ENCODE data around the gene KLF7. TPM values are rescaled to one million over a fixed set of nuclear protein-coding genes. Genes with fewer than 3 reads are reported as not detected.
A peak's percentile ranks its signal among the peaks of the same experiment; 100 is the strongest.

The KLF7 gene
- total and polyA plus RNA-seq, 8 donors: 14.8 to 41.8 (median 18.2) TPM

GRCh38 chr2:207161247-207162123 is 4.3 kb downstream of the KLF7 start:
- peaks cover 18 to 69% of the 10 kb centered on the region in 2 donors for H3K4me1 ChIP-seq
- TF ChIP-seq, protein P1, sequence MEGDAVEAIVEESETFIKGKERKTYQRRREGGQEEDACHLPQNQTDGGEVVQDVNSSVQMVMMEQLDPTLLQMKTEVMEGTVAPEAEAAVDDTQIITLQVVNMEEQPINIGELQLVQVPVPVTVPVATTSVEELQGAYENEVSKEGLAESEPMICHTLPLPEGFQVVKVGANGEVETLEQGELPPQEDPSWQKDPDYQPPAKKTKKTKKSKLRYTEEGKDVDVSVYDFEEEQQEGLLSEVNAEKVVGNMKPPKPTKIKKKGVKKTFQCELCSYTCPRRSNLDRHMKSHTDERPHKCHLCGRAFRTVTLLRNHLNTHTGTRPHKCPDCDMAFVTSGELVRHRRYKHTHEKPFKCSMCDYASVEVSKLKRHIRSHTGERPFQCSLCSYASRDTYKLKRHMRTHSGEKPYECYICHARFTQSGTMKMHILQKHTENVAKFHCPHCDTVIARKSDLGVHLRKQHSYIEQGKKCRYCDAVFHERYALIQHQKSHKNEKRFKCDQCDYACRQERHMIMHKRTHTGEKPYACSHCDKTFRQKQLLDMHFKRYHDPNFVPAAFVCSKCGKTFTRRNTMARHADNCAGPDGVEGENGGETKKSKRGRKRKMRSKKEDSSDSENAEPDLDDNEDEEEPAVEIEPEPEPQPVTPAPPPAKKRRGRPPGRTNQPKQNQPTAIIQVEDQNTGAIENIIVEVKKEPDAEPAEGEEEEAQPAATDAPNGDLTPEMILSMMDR (IDR thresholded peaks at IDR 0.05): no peak
- no peak for DNase-seq
- H3K9me3 ChIP-seq: no peaks in the 10 kb centered on the region
- H3K4me3 ChIP-seq: no peak overlapping the region
- no peak for ATAC-seq
- H3K27me3 ChIP-seq: no peaks in the 10 kb centered on the region
- intact Hi-C loops (cut with DNase I): loop anchor here in 1 of 2 donors (10.0 kb wide), 1 partner anchor 177 kb away; no protein-coding TSS in a partner anchor
- H3K36me3 ChIP-seq: no peaks in the 10 kb centered on the region
- H3K27ac ChIP-seq: peak overlapping the region; percentile 100

DNA sequence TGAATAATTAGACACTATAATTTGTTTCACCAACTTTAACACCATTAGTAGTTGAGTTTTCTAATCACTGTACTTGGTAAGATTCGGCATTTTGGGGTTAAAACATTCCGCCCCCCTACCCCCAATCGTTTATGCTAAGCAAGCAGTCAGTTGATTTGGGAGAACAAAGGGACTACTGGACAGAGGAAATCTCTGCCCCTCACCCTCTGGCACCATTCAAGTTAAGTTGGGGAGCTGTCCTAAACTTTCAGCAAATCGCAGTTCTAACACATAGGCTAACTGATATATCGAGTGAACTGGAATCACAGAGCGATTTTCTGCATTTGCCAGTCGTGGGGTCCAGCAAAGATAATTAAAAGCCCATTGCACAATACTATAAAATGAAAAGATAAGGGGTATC is 5.6 kb downstream of the KLF7 start:
- Histone ChIP-seq H3K36me3 (no peaks in the 10 kb centered on the region), H3K4me3 (no peak overlapping the region), H3K27ac (no peak overlapping the region), H3K9me3 (no peaks in the 10 kb centered on the region), H3K4me1 (peaks cover 23 to 83% of the 10 kb centered on the region in 2 donors), H3K27me3 (no peaks in the 10 kb centered on the region)
- ATAC-seq: no peak
- TF ChIP-seq, protein P1 (IDR thresholded peaks at IDR 0.05): no peak
- no peak for DNase-seq
- intact Hi-C loops (cut with DNase I): loop anchor here in 1 of 2 donors (10.0 kb wide), 1 partner anchor 175 kb away; no protein-coding TSS in a partner anchor

- Histone ChIP-seq H3K4me3 (no peak overlapping the region), H3K27me3 (no peaks in the 10 kb centered on the region), H3K36me3 (no peaks in the 10 kb centered on the region), H3K4me1 (peaks cover 24 to 94% of the 10 kb centered on the region in 2 donors), H3K27ac (peak overlapping the region in 1 of 2 donors; percentile 94), H3K9me3 (no peaks in the 10 kb centered on the region)
- DNase-seq: no peak
- intact Hi-C loops (cut with DNase I): no loop called here
- no peak for ATAC-seq
- TF ChIP-seq, protein P1 (IDR thresholded peaks at IDR 0.05): no peak
Measured at GRCh38 chr2:207159002-207159401, 6.7 kb downstream of the KLF7 start.

DNA sequence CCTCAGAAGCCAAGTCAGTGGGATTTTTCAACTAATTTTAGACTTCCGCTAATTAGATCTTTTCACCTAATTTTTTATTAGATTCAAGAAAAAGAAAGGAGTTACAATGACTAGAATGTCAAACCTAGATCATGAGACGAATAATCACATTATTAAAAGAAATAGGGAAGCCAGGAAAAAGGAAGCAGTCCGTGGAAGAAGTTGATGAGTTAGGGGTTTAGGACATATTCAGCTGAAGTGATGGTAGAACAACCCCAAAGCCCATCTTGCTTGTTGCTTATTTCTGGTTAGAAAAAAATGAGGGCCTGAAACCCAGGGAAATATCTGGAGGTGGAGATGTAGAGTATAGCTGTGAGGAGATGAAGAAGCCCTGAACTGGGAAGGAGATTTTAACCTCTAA is 8.0 kb downstream of the KLF7 start:
- Histone ChIP-seq H3K4me1 (peaks cover 27 to 99% of the 10 kb centered on the region in 2 donors), H3K36me3 (no peaks in the 10 kb centered on the region), H3K27me3 (no peaks in the 10 kb centered on the region), H3K9me3 (no peaks in the 10 kb centered on the region), H3K27ac (peak overlapping the region; percentile 47 to 94), H3K4me3 (no peak overlapping the region)
- intact Hi-C loops (cut with DNase I): no loop called here
- TF ChIP-seq, protein P1 (IDR thresholded peaks at IDR 0.05): no peak
- ATAC-seq (no peak), DNase-seq (no peak)

GRCh38 chr2:207157162-207157481 is 8.6 kb downstream of the KLF7 start:
- no peaks in the 10 kb centered on the region for H3K27me3 ChIP-seq
- H3K4me1 ChIP-seq: peaks cover 32 to 99% of the 10 kb centered on the region in 2 donors
- no peaks in the 10 kb centered on the region for H3K36me3 ChIP-seq
- H3K9me3 ChIP-seq: no peaks in the 10 kb centered on the region
- ATAC-seq (no peak), DNase-seq (no peak)
- peak overlapping the region; percentile 47 to 94 for H3K27ac ChIP-seq
- H3K4me3 ChIP-seq: no peak overlapping the region
- intact Hi-C loops (cut with DNase I): no loop called here
- TF ChIP-seq, protein P1 (IDR thresholded peaks at IDR 0.05): no peak

Data from left lung (tissue), 10 donors.